GM12873 (cell line): ENCODE results near the gene PLA1A.

Source experiments
- TF ChIP-seq, protein P1 (sequence below): IDR thresholded peaks from 2 replicates; pipeline ENCODE4 v1.5.1; 2012; ENCODE audit warnings: low read depth, mild to moderate bottlenecking, moderate library complexity, low read length, control low read depth; ENCODE audit not compliant: insufficient read depth; ENCODE audit errors: missing control alignments

The PLA1A gene

DNA sequence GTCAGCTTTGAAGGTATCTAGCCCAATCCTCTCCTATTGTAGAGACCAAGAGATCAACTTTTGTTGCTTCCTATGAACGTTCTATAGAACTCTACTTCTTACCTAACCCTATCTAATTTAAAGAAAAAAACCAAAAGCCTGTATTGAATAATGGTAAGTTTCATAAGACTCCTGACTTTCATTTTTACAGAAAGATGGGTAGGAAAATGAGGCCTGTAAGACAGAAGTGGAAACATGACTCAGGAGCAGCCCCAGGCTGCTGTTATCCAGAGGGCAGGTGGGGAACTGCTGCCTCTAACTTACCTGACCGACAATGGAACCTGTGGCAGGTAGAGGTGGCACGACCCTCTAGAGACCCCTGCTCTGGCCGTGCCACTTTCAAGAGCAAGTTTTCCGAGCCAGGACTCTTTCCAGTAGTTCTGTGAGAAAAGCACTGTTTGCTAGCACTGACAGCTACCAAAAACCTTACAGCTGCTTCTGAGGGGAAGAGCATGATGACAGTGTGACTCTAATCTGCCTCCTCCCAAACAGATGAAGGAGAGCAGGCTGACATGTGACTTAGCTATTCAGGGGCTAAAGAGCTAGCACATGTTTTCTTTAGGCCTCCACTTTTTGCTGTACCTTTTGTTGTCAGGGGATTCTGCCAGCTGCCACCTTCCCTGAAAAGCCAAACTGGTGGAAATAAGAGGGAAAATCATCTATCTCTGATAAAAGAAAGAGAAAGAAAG lies 45.2 kb downstream of the PLA1A start:
- TF ChIP-seq, protein P1, sequence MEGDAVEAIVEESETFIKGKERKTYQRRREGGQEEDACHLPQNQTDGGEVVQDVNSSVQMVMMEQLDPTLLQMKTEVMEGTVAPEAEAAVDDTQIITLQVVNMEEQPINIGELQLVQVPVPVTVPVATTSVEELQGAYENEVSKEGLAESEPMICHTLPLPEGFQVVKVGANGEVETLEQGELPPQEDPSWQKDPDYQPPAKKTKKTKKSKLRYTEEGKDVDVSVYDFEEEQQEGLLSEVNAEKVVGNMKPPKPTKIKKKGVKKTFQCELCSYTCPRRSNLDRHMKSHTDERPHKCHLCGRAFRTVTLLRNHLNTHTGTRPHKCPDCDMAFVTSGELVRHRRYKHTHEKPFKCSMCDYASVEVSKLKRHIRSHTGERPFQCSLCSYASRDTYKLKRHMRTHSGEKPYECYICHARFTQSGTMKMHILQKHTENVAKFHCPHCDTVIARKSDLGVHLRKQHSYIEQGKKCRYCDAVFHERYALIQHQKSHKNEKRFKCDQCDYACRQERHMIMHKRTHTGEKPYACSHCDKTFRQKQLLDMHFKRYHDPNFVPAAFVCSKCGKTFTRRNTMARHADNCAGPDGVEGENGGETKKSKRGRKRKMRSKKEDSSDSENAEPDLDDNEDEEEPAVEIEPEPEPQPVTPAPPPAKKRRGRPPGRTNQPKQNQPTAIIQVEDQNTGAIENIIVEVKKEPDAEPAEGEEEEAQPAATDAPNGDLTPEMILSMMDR: no peak

DNA sequence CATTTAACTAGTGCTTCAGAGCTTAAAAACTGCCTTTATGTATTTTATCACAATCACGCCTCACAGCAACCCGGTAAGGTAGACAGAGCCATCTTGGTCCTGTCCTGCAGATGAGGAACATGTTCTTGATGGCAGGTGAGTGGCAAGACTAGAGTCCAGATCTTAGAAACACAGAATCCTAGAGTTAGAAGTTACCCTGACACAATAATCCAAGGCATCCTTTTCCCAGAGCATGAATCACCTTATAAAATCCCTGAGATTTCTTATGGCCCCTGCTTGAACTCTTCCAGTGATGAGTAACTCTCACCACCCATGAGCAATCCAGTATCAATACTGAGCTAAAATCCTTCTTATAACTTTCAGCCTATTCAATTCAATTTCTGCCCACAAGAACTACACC lies 45.8 kb downstream of the PLA1A start:
- TF ChIP-seq, protein P1: no peak

DNA sequence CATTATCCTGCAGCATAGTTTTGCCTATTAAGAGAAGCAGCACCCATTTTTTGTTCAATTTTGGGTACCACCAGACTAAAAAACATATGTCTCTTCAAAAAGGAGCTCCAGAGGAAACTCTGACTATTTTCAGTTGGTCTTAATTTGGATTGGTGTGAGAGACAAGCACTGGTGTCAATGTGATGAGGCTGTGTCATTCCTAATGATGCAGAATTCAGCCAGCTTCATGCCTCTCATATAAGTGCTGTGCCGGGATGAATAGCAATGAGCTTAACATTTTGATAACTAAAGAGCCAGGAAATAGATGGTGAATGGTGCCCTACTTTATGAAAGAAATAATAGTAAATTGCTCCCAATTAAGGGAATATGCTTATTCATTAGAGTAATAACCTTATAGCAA lies 46.8 kb downstream of the PLA1A start:
- TF ChIP-seq, protein P1: no peak

DNA sequence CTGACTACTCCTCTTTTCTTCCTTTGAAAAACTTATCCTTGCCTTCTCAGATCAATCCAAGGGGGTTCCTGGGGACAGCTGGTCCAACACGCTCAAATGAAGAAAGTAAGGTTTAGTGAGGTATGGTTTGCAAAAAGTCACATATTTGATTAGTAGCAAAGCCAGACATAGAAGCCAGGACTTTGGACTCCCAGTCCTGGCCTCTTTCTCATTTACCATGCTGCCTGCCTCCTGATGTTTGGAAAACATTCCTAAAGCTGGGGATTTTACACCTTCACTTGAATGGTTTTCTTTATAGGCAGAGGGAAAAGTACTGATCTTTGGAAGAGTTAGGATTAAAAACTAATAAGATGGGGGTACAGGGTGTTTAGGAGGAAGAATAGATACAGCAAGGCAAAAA lies 48.1 kb downstream of the PLA1A start:
- TF ChIP-seq, protein P1: no peak

DNA sequence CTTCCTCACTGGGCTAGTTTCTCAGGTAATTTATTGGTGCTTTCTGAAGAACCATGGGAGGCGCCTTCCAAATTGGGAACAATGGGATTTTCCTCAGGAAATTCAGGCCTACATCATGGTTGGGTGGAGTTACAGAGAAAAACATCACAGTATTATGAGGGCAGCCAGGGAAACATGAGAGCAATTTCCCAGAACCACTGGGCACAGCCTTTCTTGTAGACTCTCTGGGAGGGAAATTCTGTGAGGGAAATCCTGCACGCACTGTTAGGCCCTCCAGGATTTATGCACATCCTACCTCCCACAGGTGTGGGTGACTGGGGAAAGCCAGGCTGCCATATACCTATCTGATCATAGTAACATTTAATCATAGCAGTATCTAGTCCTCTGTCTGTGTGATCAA lies 49.5 kb downstream of the PLA1A start:
- TF ChIP-seq, protein P1: no peak

DNA sequence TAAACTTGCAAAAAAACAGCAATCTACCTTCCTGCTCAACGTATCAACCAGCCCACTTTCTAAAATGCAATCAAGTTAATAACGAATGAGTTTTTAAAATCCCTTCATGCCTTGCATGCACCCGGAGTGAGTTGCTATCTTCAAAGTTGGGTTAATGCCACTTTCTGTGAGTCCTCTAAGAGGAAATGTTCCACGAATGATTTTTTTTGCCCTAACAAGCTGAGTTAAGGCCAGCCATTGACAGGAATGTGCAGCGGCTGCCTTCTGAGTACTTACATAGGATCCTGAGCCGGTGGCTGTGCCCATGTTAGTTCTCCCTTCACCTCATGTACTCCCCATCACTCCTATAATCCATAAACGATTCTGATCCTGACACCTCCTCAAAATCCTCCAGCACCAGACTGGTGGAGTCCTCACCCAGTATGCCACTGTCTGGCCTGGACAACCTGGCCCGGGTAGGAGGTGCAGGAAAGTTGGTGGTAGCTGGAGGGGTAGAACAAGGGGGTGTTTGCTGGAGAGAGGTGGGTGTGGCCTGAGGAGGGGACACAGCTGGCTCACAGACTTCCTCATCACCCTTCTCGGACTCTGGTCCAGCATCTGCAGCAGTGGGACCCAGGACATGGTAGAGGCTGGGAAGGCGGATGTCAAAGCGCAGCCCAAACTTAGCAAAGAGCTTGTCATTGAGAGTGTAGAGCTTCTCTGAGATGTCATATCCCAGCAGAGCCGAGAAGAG lies 50.3 kb downstream of the PLA1A start:
- TF ChIP-seq, protein P1: no peak

DNA sequence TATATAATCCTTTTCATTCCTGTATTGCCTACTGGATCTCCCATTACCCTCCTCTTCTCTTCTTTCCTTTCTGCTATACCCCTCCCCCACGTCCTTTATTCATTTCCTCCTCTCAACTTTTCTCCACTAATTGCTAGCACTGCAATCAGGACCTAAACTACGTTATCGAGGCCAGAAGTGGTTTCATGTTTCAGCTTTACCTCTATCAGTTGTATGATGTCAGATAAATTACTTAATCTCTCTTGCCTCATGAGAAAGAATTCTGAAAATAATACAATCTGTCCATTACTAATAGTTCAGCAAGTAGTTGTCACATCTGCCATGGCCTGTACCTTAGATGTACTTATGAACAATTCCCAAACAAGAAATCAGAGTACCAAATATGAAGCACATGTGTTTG lies 52.1 kb downstream of the PLA1A start:
- TF ChIP-seq, protein P1: no peak
